Measurements from ENCODE around the gene EIF4EBP3.

The EIF4EBP3 gene

GRCh38 chr5:140564196-140565023, 16.9 kb downstream of the EIF4EBP3 start, which contains the start of the genes APBB3 and SLC35A4:
TSS of gene APBB3 (minus strand) at chr5:140564598. CDS start at chr5:140564245, 353 bp downstream.
TSS of gene SLC35A4 (plus strand) at chr5:140564828. CDS start at chr5:140567170, 2,342 bp downstream.
- Mint-ChIP-seq H3K4me3 (peak within 1 kb of the TSS; percentile 90 to 94), H3K27ac (peak within 1 kb of the TSS; percentile 98), H3K27me3 (no peaks in the 10 kb centered on the region), H3K4me1 (peaks cover 47 to 55% of the 10 kb centered on the region in 2 donors), H3K36me3 (peaks cover 38 to 60% of the 10 kb centered on the region in 2 donors), H3K9me3 (no peaks in the 10 kb centered on the region)
- ATAC-seq (replicated peaks) (peak; percentile 92 to 95), DNase-seq (peak; percentile 98)

GRCh38 chr5:140565024-140565779, 17.7 kb downstream of the EIF4EBP3 start:
- Mint-ChIP-seq H3K27ac (peak overlapping the region; percentile 98), H3K36me3 (peaks cover 36 to 58% of the 10 kb centered on the region in 2 donors), H3K27me3 (no peaks in the 10 kb centered on the region), H3K9me3 (no peaks in the 10 kb centered on the region), H3K4me1 (peaks cover 49 to 63% of the 10 kb centered on the region in 2 donors), H3K4me3 (peak overlapping the region; percentile 90 to 94)
- ATAC-seq (replicated peaks) (peak; percentile 12), DNase-seq (no peak)

- H3K4me1 Mint-ChIP-seq: peaks cover 50 to 66% of the 10 kb centered on the region in 2 donors
- no peaks in the 10 kb centered on the region for H3K9me3 Mint-ChIP-seq
- DNase-seq (no peak), ATAC-seq (replicated peaks) (no peak)
- H3K4me3 Mint-ChIP-seq: peak overlapping the region; percentile 90 to 94
- peak overlapping the region; percentile 98 for H3K27ac Mint-ChIP-seq
- peaks cover 36 to 56% of the 10 kb centered on the region in 2 donors for H3K36me3 Mint-ChIP-seq
- no peaks in the 10 kb centered on the region for H3K27me3 Mint-ChIP-seq
Observed at GRCh38 chr5:140565780-140566095, 18.3 kb downstream of the EIF4EBP3 start.

GRCh38 chr5:140566665-140567064, 19.2 kb downstream of the EIF4EBP3 start:
- peaks cover 29 to 52% of the 10 kb centered on the region in 2 donors for H3K36me3 Mint-ChIP-seq
- H3K27ac Mint-ChIP-seq: no peak overlapping the region
- peak overlapping the region in 1 of 2 donors; percentile 52 for H3K4me3 Mint-ChIP-seq
- DNase-seq (no peak), ATAC-seq (replicated peaks) (no peak)
- no peaks in the 10 kb centered on the region for H3K9me3 Mint-ChIP-seq
- peaks cover 43 to 66% of the 10 kb centered on the region in 2 donors for H3K4me1 Mint-ChIP-seq
- H3K27me3 Mint-ChIP-seq: no peaks in the 10 kb centered on the region

- H3K36me3 Mint-ChIP-seq: peaks cover 29 to 48% of the 10 kb centered on the region in 2 donors
- no peaks in the 10 kb centered on the region for H3K27me3 Mint-ChIP-seq
- H3K4me1 Mint-ChIP-seq: peaks cover 43 to 66% of the 10 kb centered on the region in 2 donors
- no peaks in the 10 kb centered on the region for H3K9me3 Mint-ChIP-seq
- no peak for ATAC-seq (replicated peaks)
- DNase-seq: no peak
- peak overlapping the region; percentile 53 for H3K27ac Mint-ChIP-seq
- H3K4me3 Mint-ChIP-seq: peak overlapping the region; percentile 33 to 52
Observed at GRCh38 chr5:140567136-140567818, 19.8 kb downstream of the EIF4EBP3 start.

DNA sequence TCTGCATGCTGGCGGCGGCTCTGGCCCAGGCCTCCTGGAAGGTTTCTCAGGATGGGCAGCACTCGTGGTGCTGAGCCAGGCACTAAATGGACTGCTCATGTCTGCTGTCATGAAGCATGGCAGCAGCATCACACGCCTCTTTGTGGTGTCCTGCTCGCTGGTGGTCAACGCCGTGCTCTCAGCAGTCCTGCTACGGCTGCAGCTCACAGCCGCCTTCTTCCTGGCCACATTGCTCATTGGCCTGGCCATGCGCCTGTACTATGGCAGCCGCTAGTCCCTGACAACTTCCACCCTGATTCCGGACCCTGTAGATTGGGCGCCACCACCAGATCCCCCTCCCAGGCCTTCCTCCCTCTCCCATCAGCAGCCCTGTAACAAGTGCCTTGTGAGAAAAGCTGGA, 20.4 kb downstream of the EIF4EBP3 start:
- Mint-ChIP-seq H3K4me3 (peak overlapping the region in 1 of 2 donors; percentile 33), H3K36me3 (peaks cover 26 to 44% of the 10 kb centered on the region in 2 donors), H3K9me3 (no peaks in the 10 kb centered on the region), H3K4me1 (peaks cover 40 to 60% of the 10 kb centered on the region in 2 donors), H3K27me3 (no peaks in the 10 kb centered on the region), H3K27ac (peak overlapping the region; percentile 73)
- ATAC-seq (replicated peaks) (no peak), DNase-seq (no peak)

DNA sequence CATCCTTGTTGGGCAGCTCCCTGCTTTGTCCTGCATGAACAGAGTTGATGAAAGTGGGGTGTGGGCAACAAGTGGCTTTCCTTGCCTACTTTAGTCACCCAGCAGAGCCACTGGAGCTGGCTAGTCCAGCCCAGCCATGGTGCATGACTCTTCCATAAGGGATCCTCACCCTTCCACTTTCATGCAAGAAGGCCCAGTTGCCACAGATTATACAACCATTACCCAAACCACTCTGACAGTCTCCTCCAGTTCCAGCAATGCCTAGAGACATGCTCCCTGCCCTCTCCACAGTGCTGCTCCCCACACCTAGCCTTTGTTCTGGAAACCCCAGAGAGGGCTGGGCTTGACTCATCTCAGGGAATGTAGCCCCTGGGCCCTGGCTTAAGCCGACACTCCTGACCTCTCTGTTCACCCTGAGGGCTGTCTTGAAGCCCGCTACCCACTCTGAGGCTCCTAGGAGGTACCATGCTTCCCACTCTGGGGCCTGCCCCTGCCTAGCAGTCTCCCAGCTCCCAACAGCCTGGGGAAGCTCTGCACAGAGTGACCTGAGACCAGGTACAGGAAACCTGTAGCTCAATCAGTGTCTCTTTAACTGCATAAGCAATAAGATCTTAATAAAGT, 21.1 kb downstream of the EIF4EBP3 start:
- no peak for DNase-seq
- no peaks in the 10 kb centered on the region for H3K27me3 Mint-ChIP-seq
- peaks cover 30 to 50% of the 10 kb centered on the region in 2 donors for H3K36me3 Mint-ChIP-seq
- no peak for ATAC-seq (replicated peaks)
- H3K27ac Mint-ChIP-seq: peak overlapping the region; percentile 95
- H3K4me1 Mint-ChIP-seq: peaks cover 41 to 54% of the 10 kb centered on the region in 2 donors
- no peaks in the 10 kb centered on the region for H3K9me3 Mint-ChIP-seq
- H3K4me3 Mint-ChIP-seq: peak overlapping the region in 1 of 2 donors; percentile 44

GRCh38 chr5:140569197-140569596, 21.7 kb downstream of the EIF4EBP3 start:
- peak overlapping the region; percentile 44 to 62 for H3K4me3 Mint-ChIP-seq
- DNase-seq: no peak

DNA sequence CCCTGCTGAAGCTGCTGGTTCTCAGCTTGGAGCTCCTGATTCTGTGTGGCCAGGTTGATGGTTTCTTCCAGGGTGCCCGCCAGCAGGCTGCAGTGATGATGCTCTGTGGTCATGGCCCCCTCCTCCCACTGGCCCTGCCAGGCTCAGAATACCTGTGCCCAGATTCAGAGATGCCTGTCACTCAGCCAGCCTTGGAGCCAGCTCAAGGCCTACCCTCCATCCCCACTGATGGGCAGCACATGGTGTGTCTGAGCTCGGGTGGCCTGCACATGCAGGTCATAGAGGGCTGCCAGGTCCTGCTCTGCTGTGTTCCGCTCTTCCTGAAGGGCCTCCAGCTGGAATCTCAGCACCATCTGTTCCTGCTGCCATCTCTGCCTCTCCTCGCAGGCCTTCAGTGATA, 22.6 kb downstream of the EIF4EBP3 start:
- peaks cover 37 to 47% of the 10 kb centered on the region in 2 donors for H3K4me1 Mint-ChIP-seq
- H3K27me3 Mint-ChIP-seq: no peaks in the 10 kb centered on the region
- DNase-seq (no peak), ATAC-seq (replicated peaks) (no peak)
- H3K27ac Mint-ChIP-seq: peak overlapping the region; percentile 90
- H3K4me3 Mint-ChIP-seq: peak overlapping the region in 1 of 2 donors; percentile 41
- H3K9me3 Mint-ChIP-seq: no peaks in the 10 kb centered on the region
- H3K36me3 Mint-ChIP-seq: peaks cover 31 to 47% of the 10 kb centered on the region in 2 donors

More at GRCh38 chr5:140569197-140569596, 21.7 kb downstream of the EIF4EBP3 start:
- peaks cover 37 to 47% of the 10 kb centered on the region in 2 donors for H3K4me1 Mint-ChIP-seq
- H3K27me3 Mint-ChIP-seq: no peaks in the 10 kb centered on the region
- H3K36me3 Mint-ChIP-seq: peaks cover 31 to 50% of the 10 kb centered on the region in 2 donors
- ATAC-seq (replicated peaks): no peak
- H3K27ac Mint-ChIP-seq: peak overlapping the region; percentile 95
- no peaks in the 10 kb centered on the region for H3K9me3 Mint-ChIP-seq

- H3K4me3 Mint-ChIP-seq: peak overlapping the region in 1 of 2 donors; percentile 41
- no peaks in the 10 kb centered on the region for H3K27me3 Mint-ChIP-seq
- H3K36me3 Mint-ChIP-seq: peaks cover 31 to 47% of the 10 kb centered on the region in 2 donors
- H3K27ac Mint-ChIP-seq: peak overlapping the region; percentile 90
- H3K9me3 Mint-ChIP-seq: no peaks in the 10 kb centered on the region
- H3K4me1 Mint-ChIP-seq: peaks cover 34 to 47% of the 10 kb centered on the region in 2 donors
- DNase-seq (no peak), ATAC-seq (replicated peaks) (no peak)
Observed at GRCh38 chr5:140570488-140570887, 23.0 kb downstream of the EIF4EBP3 start.

- Mint-ChIP-seq H3K27ac (no peak overlapping the region), H3K27me3 (no peaks in the 10 kb centered on the region), H3K4me3 (no peak overlapping the region), H3K36me3 (peaks cover 31 to 43% of the 10 kb centered on the region in 2 donors), H3K9me3 (no peaks in the 10 kb centered on the region), H3K4me1 (peaks cover 28 to 42% of the 10 kb centered on the region in 2 donors)
- ATAC-seq (replicated peaks): no peak
- no peak for DNase-seq
Observed at GRCh38 chr5:140571105-140571504, 23.6 kb downstream of the EIF4EBP3 start.

DNA sequence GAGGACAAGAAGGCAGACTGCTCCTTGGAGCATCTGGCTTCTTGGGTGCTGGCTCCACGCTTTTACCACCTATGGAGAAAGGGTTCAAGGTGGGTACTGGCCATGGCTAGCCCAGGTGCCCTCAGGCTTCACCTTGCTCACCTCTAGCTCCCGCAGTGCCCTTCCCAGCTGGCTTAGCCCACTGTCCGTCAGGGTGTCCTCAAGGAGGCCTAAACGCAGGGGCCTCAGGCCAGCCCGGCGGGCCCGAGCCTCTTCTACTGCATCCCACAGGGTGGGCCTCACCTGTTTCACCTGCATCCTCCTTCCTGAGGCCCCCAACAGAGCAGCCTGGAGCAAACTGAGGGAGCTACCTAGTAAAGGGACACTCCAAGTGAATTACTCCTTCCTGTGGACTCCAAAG, 26.2 kb downstream of the EIF4EBP3 start:
- ATAC-seq (replicated peaks): no peak
- H3K27ac Mint-ChIP-seq: no peak overlapping the region
- H3K9me3 Mint-ChIP-seq: no peaks in the 10 kb centered on the region

GRCh38 chr5:140574165-140574564, 26.7 kb downstream of the EIF4EBP3 start:
- Mint-ChIP-seq H3K27ac (no peak overlapping the region), H3K4me1 (peaks cover 7 to 14% of the 10 kb centered on the region in 2 donors), H3K36me3 (peaks cover 9 to 18% of the 10 kb centered on the region in 2 donors), H3K27me3 (no peaks in the 10 kb centered on the region), H3K9me3 (no peaks in the 10 kb centered on the region), H3K4me3 (no peak overlapping the region)
- DNase-seq (no peak), ATAC-seq (replicated peaks) (no peak)

More for the DNA sequence above, 26.2 kb downstream of the EIF4EBP3 start:
- Mint-ChIP-seq H3K27me3 (no peaks in the 10 kb centered on the region), H3K4me1 (peaks cover 10 to 18% of the 10 kb centered on the region in 2 donors), H3K4me3 (no peak overlapping the region), H3K36me3 (peaks cover 10 to 20% of the 10 kb centered on the region in 2 donors)
- DNase-seq: no peak

Data from stimulated activated naive B cell treated with anti-CD40 and anti-IgM and Interleukin-4, amounts not matched to agents 10 μg/mL and 1 μg/mL and 100 μg/mL, for 72 hours (primary cell).